GM21528 (cell line): ENCODE results near the gene RPEL1.
"Not testable (repeated sequence)": the region's sequence is repeated elsewhere in the genome, so short reads cannot be mapped to it uniquely, and the experiment has no call there.

Experiments
- ATAC-seq: cut with Tn5 transposase; IDR thresholded peaks from one replicate; pipeline ENCODE4 v1.9.1; 2021; ENCODE audit warnings: mild to moderate bottlenecking, moderate library complexity; ENCODE audit not compliant: unreplicated experiment, low FRiP score

The RPEL1 gene

GRCh38 chr10:103245587-103245986 is at the start of gene RPEL1:
Gene RPEL1 (plus strand): TSS chr10:103245887. CDS start chr10:103245997, 110 bp downstream.
- not testable (repeated sequence) for ATAC-seq

DNA sequence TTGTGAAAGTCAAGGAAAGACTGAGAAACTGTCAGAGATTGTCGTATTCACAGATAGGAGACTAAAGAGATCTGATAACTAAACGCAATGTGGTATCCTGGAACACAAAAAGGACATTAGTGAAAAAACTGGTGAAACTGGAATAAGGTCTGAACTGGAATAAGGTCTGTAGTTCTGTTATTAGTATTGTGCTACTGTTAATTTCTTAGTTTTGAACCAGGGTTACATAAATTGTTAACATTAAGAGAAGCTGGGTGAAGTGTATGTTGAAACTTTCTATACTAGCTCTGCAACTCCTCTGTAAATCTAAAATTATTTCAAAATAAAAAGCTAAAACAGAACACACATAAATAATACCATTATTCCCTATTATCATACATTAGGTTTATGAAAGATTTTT is 49.2 kb upstream of the RPEL1 start:
- no peak for ATAC-seq

- ATAC-seq, result no peak
These were observed 48.5 kb upstream of the RPEL1 start for GRCh38 chr10:103197174-103197573.

DNA sequence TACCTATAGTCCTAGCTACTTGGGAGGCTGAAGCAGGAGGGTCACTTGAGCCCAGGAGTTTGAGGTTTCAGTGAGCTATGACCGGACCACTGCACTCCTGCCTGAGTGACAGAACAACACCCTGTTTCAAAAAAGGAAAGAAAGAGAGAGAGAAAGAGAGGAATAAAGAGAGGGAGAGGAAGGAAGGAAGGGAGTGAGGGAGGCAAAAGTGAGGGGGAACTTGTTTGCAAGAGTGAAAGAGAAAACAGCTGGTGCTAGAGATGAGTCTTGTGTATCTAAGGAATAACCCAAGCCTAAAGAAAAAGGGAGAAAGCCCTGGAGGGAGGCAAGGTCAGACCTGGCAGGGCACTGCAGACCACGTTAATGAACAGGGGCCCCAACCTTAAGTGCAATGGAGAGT is 47.8 kb upstream of the RPEL1 start:
- ATAC-seq, result no peak

DNA sequence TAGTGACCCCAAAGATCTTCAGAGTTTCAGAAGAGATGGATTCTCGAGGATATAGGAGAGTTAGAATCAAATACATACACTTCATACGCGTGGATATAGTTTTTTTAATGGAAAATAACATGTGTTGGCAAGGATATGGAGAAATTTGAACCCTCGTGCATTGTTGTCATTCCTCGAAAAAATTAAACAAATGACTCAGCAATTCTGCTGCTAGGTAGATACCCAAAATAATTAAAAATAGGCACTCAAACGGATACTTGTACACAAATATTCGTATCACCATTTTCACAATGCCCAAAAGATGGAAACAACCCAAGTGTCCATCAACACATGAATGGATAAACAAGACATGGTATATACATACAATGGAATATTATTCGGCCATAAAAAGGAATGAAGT is 47.0 kb upstream of the RPEL1 start:
- ATAC-seq, result no peak

DNA sequence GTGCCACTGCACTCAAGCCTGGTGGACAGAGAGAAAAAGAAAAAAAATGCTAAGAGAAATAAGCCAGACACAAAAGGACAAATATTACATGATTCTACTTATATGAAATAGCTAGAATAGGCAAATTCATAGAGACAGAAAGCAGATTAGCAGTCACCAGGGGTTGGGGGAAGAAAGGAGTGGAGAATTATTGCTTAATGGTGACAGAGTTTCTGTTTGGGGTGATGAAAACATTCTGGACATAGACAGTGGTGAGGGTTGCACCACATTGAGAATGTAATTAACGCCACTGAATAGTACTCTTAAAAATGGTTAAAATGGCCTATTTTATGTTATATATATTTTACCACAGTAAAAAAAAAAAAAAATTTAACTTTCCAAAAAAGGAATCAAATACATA is 46.2 kb upstream of the RPEL1 start:
- ATAC-seq, result no peak

DNA sequence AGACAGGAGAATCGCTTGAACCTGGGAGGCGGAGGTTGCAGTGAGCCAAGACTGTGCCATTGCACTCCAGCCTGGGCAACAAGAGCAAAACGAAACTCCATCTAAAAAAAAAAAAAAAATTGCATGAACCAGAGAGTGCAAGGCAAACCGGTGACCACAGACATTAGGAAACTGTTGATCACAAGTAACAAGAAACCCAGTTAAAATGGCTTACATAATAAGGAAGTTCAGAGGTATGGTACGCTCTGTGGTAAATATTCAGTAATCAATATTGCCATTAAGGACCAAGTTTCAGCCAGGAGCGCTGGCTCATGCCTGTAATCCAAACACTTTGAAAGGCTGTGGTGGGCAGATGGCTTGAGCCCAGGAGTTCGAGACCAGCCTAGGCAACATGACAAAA is 43.4 kb upstream of the RPEL1 start:
- no peak for ATAC-seq

- no peak for ATAC-seq
These were observed 42.2 kb upstream of the RPEL1 start for GRCh38 chr10:103203466-103203865.

- ATAC-seq, result no peak
These were observed 41.1 kb upstream of the RPEL1 start for GRCh38 chr10:103204353-103205255.

GRCh38 chr10:103205401-103205800 is 40.3 kb upstream of the RPEL1 start:
- ATAC-seq, result not testable (repeated sequence)

DNA sequence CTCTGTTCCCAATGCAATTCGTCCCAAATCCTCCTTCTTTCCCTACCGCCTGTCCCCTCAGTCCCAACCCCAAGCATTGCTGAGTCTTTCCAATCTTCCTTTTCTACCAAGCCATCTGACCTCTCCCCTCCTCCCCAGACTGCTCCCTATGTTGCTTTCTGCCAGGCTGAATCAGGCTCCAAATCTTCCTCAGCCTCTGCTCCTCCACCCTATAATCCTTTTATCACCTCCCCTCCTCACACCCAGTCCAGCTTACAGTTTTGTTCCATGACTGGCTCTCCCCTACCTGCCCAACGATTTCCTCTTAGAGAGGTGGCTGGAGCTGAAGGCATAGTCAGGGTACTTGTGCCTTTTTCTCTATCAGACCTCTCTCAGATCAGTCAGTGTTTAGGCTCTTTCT is 39.0 kb upstream of the RPEL1 start:
- ATAC-seq, result not testable (repeated sequence)

DNA sequence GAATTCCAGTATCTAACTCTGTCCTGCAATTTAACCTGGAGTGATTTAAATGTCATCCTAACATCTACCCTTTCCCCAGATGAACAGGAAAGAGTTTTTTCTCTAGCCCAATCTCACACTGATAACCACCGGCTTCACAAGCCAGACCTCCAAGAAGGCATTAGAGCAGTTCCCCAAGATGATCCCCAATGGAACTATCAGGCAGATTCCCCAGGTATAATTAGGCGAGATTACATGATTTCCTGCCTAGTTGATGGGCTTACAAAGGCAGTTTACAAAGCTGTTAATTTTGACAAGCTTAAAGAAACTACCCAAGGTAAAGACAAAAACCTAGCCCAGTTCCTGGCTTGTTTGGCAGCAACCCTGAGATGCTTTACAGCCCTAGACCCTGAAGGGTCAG is 38.5 kb upstream of the RPEL1 start:
- no peak for ATAC-seq

GRCh38 chr10:103207643-103208042 is 38.0 kb upstream of the RPEL1 start:
- ATAC-seq, result not testable (repeated sequence)

DNA sequence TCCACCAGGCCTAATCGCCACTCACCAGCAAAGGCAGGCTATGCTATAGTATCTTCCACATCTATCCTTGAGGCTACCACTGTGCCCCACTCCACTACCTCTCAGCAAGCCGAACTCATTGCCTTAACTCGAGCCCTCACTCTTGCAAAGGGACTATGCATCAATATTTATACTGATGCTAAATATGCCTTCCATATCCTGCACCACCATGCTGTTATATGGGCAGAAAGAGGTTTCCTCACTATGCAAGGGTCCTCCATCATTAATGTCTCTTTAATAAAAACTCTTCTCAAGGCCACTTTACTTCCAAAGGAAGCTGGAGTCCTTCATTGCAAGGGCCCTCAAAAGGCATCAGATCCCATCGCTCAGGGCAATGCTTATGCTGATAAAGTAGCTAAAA is 35.4 kb upstream of the RPEL1 start:
- ATAC-seq, result not testable (repeated sequence)

- no peak for ATAC-seq
These were observed 30.1 kb upstream of the RPEL1 start for GRCh38 chr10:103215601-103216000.

DNA sequence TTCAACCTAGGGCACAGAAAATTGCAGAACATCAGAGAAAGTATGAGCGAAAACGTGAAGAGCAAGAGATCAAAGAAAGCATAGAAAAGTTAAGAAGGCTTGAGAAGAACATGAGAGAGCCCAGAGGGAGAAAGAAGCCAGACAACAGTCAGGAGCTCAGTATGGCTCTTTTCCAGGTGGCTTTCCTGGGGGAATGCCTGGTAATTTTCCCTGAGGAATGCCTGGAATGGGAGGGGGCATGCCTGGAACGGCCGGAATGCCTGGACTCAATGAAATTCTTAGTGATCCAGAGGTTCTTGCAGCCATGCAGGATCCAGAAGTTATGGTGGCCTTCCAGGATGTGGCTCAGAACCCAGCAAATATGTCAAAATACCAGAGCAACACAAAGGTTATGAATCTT is 29.3 kb upstream of the RPEL1 start:
- not testable (repeated sequence) for ATAC-seq

GRCh38 chr10:103224133-103224532 is 21.6 kb upstream of the RPEL1 start:
- ATAC-seq, result no peak

GRCh38 chr10:103224721-103225120 is 21.0 kb upstream of the RPEL1 start:
- ATAC-seq, result not testable (repeated sequence)

DNA sequence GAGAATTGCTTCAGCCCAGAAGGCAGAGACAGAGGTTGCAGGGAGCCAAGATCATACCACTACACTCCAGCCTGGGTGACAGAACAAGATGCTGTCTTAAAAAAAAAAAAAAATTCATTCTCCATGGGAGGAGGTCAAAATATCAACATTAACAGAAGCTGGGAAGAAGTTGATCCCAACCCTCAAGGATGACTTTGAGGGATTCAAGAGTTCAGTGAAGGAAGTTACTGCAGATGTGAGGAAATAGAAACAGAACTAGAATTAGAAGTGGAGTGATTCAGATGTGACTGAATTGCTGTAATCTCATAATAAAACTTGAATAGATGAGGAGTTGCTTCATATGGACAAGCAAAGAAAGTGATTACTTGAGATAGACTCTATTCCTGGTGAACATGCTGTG is 19.7 kb upstream of the RPEL1 start:
- no peak for ATAC-seq

- ATAC-seq, result no peak
These were observed 18.3 kb upstream of the RPEL1 start for GRCh38 chr10:103227416-103227815.

- ATAC-seq, result no peak
These were observed 14.6 kb upstream of the RPEL1 start for GRCh38 chr10:103231047-103231551.

DNA sequence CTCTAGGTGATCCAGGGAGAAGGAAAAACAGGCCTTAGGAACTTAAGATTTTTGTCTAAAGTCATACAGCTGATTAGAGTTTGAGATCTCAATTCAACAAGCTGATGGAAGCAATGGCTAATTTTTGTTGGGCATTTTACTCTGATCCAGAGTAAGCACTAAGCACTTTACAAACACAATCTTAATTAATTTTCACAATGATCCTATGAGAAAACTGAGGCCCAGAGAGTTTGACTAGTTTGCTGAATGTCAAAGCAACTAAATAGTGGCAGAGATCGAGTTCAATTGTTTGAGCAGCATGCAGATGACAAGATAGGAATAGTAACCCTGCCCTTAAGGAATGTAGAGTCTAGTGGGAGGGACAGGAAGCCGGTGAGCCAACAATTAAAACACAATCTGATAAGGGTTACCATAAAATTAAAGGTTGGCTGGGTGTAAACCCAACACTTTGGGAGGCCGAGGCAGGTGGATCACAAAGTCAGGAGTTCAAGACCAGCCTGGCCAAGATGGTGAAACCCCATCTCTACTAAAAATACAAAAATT is 13.5 kb upstream of the RPEL1 start:
- no peak for ATAC-seq
